OCI-LY3 (cell line): ENCODE data around the gene MED28.

Experiments used
- CTCF ChIP-seq: fragments of 200-600, 300-600 bp; sonication (generic); IDR thresholded peaks from 2 replicates; pipeline ENCODE4 v1.5.1; 2014; ENCODE audit warnings: antibody characterized with exemption, low read length, low read depth
- EZH2phosphoT487 ChIP-seq: fragments of 200-600 bp; shearing (Covaris generic); IDR thresholded peaks from 2 replicates; pipeline ENCODE4 v1.6.1; 2018; ENCODE audit warnings: antibody characterized with exemption, mixed run types, low read depth

- TF ChIP-seq CTCF (no peak), EZH2phosphoT487 (no peak)
Observed at GRCh38 chr4:17654701-17655100, 40.3 kb downstream of the MED28 start.
